Measurements from ENCODE around the gene ZNF2.

Gene ZNF2
- 11.4 to 12.5 reads per million in 2 donors for total RNA-seq

GRCh38 chr2:95165371-95166064, at the start of gene ZNF2:
TSS of gene ZNF2 (plus strand) at chr2:95165809. CDS start at chr2:95176227, 10,418 bp downstream.
- DNase-seq, result peak; percentile 84

GRCh38 chr2:95121093-95121406, 44.6 kb upstream of the ZNF2 start:
- no peak for DNase-seq

- peak; percentile 65 for DNase-seq
Observed at GRCh38 chr2:95121407-95122196, 44.0 kb upstream of the ZNF2 start, which contains the start of gene MRPS5. TSS of gene MRPS5 (minus strand) at chr2:95121808. CDS start at chr2:95121791, 17 bp downstream.

- DNase-seq, result no peak
Observed at GRCh38 chr2:95122197-95122551, 43.4 kb upstream of the ZNF2 start.

GRCh38 chr2:95138702-95139101, 26.9 kb upstream of the ZNF2 start:
- DNase-seq, result no peak

- DNase-seq, result no peak
Observed at GRCh38 chr2:95143838-95144237, 21.8 kb upstream of the ZNF2 start.

- no peak for DNase-seq
Observed at GRCh38 chr2:95149397-95149984, 16.1 kb upstream of the ZNF2 start.

GRCh38 chr2:95158441-95158840, 7.2 kb upstream of the ZNF2 start:
- no peak for DNase-seq

- peak; percentile 17 for DNase-seq
Observed at GRCh38 chr2:95158891-95159619, 6.6 kb upstream of the ZNF2 start.

GRCh38 chr2:95159690-95160449, 5.7 kb upstream of the ZNF2 start, which contains the start of gene ZNF514:
TSS of gene ZNF514 (minus strand) at chr2:95159848. CDS start at chr2:95153253, 6,595 bp downstream.
- peak; percentile 79 for DNase-seq

- no peak for DNase-seq
Observed at GRCh38 chr2:95165030-95165370, 609 bp upstream of the ZNF2 start.

GRCh38 chr2:95166065-95166763, 605 bp downstream of the ZNF2 start:
- no peak for DNase-seq

- no peak for DNase-seq
Observed at GRCh38 chr2:95171902-95172301, 6.3 kb downstream of the ZNF2 start.

- DNase-seq, result no peak
Observed at GRCh38 chr2:95174031-95174542, 8.5 kb downstream of the ZNF2 start.

GRCh38 chr2:95179451-95179850, 13.8 kb downstream of the ZNF2 start:
- no peak for DNase-seq

- DNase-seq, result no peak
Observed at GRCh38 chr2:95181774-95182173, 16.2 kb downstream of the ZNF2 start.

GRCh38 chr2:95185197-95185596, 19.6 kb downstream of the ZNF2 start:
- no peak for DNase-seq

GRCh38 chr2:95185973-95186372, 20.4 kb downstream of the ZNF2 start:
- DNase-seq, result no peak

GRCh38 chr2:95192956-95193355, 27.3 kb downstream of the ZNF2 start:
- peak; percentile 8 for DNase-seq

GRCh38 chr2:95203911-95204310, 38.3 kb downstream of the ZNF2 start:
- DNase-seq, result no peak

- no peak for DNase-seq
Observed at GRCh38 chr2:95204396-95204795, 38.8 kb downstream of the ZNF2 start.

- no peak for DNase-seq
Observed at GRCh38 chr2:95206096-95206495, 40.5 kb downstream of the ZNF2 start.
